EH (cell line): ENCODE data around the gene ODC1.

Source experiments
- DNase-seq: peaks from one replicate; pipeline ENCODE4 v3.0.0-alpha.2; 2015; ENCODE audit warnings: low read depth

ODC1 gene

GRCh38 chr2:10400002-10400401 lies 48.1 kb downstream of the ODC1 start:
- DNase-seq = no peak

- DNase-seq = no peak
Measured at GRCh38 chr2:10399358-10399757, 48.8 kb downstream of the ODC1 start.

- no peak for DNase-seq
Measured at GRCh38 chr2:10398496-10398895, 49.6 kb downstream of the ODC1 start.

- no peak for DNase-seq
Measured at GRCh38 chr2:10397878-10398277, 50.2 kb downstream of the ODC1 start.

GRCh38 chr2:10397297-10397875 lies 50.7 kb downstream of the ODC1 start:
- DNase-seq = no peak

GRCh38 chr2:10396464-10396863 lies 51.7 kb downstream of the ODC1 start:
- no peak for DNase-seq

GRCh38 chr2:10395893-10396292 lies 52.2 kb downstream of the ODC1 start:
- no peak for DNase-seq

- no peak for DNase-seq
Measured at GRCh38 chr2:10393640-10393982, 54.5 kb downstream of the ODC1 start.

GRCh38 chr2:10392951-10393639 lies 55.0 kb downstream of the ODC1 start:
- no peak for DNase-seq

GRCh38 chr2:10392548-10392947 lies 55.6 kb downstream of the ODC1 start:
- no peak for DNase-seq

- DNase-seq = no peak
Measured at GRCh38 chr2:10392100-10392499, 56.0 kb downstream of the ODC1 start.

- DNase-seq = peak; percentile 65
Measured at GRCh38 chr2:10390369-10390801, 57.7 kb downstream of the ODC1 start.
